GM12892 (cell line): ENCODE measurements around the gene FAM162B.

Experiments used
- POLR2A ChIP-seq: IDR thresholded peaks from 2 replicates; pipeline ENCODE4 v1.6.1; 2011; ENCODE audit warnings: low read depth, low read length, control low read depth
- TAF1 ChIP-seq: IDR thresholded peaks from 2 replicates; pipeline ENCODE4 v1.6.1; 2011; ENCODE audit warnings: low read depth, mild to moderate bottlenecking, control low read depth, low read length, borderline replicate concordance

GRCh38 chr6:116764961-116765841 lies at the start of gene FAM162B:
- TF ChIP-seq POLR2A: no peak
- TF ChIP-seq TAF1: no peak
